HG03378 (cell line): ENCODE measurements around the gene ANKRD27.

Experiments used
- ATAC-seq: cut with Tn5 transposase; IDR thresholded peaks from one replicate; pipeline ENCODE4 v1.9.1; 2021; ENCODE audit warnings: mild to moderate bottlenecking, moderate library complexity; ENCODE audit not compliant: unreplicated experiment

Gene ANKRD27

DNA sequence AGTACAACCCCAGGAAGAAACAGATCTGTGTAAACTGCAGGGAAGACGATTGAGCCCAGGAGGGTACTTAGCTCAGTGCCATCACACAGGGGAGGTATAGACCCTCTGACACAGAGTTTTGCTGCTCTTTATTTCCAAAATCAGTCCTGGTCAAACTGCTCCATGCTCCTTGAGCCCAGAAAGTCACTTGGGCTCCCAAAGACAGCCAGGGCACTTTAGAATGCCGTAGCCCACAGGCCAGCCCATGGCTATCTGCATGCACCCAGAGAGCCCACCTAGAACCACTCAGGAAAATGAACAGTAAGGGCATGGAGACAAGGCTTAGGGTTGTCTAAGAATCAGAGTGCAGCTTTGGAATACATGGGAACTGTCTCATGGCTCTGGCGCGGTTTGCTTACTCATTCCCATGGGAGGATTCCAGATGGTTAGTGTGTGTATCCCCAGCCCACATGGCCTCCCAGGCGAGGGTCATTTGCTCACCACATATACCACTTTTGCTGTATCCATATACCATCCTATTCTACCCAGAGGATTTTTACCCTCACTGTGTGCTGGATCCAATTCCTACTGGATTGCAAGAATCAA lies 108.6 kb downstream of the ANKRD27 start:
- ATAC-seq = no peak

DNA sequence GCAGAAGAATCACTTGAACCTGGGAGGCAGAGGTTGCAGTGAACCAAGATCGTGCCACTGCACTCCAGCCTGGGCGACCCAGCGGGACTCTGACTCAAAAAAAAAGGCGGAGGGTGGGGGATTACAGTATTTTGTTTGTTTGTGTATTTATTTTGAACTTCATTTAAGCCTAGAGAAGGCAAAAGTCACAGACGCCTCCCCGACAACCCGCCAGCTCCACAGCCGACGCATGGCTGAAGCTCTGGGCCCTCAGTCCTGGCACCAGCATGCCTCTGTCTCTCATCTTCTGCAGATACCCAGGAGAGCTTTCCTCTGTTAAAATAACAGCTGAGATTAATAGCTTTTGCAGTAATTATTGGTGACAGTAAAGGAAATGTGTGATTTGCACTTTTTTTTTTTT lies 111.2 kb downstream of the ANKRD27 start:
- ATAC-seq = no peak

DNA sequence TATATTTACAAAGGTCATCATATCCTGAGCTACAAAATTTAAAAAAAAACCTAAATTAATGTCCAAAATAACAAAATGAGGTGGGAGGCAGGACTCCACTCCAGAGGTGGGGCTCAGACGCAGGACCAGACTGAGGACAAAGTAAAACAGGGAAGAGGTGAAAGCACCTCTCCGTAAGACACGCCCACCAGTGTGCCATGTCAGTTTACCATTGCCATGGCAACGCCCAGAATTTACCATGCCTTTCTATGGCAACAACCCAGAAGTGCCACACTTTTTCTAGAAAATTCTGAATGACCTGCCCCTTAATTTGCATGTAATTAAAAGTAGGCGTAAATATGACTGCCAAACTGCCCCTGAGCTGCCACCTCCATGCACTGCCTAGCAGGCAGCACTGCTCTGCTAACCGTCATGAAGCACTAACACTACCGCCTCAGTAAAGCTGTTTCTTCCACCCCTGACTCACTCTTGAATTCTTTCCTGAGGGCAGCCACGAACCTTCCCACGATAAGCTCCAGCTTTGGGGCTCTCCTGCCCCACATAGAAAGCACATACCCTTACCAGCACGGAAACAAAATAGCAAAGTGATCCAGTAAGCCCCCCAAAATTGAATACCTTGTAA lies 116.3 kb downstream of the ANKRD27 start:
- no peak for ATAC-seq

DNA sequence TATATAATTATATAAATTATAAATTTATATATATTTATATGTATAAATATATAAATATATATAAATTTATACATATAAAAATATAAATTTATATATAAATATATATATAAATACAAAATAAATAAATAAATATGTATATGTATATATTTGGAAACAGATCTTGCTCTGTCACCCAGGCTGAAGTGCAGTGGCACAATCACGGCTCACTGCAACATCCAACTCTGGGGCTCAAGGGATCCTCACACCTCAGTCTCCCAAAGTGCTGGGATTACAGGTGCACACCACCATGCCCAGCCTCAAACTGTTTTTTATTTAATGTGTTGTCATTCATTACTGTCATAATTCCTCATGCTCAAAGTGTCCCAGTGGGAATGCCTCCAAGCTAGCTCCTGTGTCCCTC lies 119.2 kb downstream of the ANKRD27 start:
- no peak for ATAC-seq

DNA sequence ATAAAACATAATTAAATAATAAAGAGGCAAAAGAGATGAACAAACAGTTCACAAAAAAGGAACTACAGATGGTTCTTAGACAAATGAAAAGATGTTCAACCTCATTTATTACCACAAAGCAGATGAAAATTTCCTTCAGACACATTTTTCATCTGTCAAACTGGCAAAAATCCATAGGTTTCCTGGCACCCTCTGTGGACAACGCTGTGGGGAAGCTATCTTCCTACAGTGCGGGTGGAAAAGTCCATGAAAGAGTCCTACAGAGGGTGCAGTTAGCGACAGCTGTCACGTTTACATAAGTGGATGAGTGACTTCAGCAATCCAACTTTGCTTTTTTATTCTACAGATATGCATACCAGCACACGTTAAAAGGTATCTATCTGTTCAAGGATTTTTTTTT lies 124.3 kb downstream of the ANKRD27 start:
- no peak for ATAC-seq
